GM18873 (cell line): Measurements from ENCODE around the gene SLC35E2B.
A peak's percentile ranks its signal among the peaks of the same experiment; 100 is the strongest.
"Not testable (repeated sequence)": the region's sequence is repeated elsewhere in the genome, so short reads cannot be mapped to it uniquely, and the experiment has no call there.

Experiments used
- ATAC-seq: cut with Tn5 transposase; IDR thresholded peaks from one replicate; pipeline ENCODE4 v1.9.1; 2021; ENCODE audit warnings: mild to moderate bottlenecking, moderate library complexity, moderate number of reproducible peaks; ENCODE audit not compliant: unreplicated experiment, low FRiP score

The SLC35E2B gene

DNA sequence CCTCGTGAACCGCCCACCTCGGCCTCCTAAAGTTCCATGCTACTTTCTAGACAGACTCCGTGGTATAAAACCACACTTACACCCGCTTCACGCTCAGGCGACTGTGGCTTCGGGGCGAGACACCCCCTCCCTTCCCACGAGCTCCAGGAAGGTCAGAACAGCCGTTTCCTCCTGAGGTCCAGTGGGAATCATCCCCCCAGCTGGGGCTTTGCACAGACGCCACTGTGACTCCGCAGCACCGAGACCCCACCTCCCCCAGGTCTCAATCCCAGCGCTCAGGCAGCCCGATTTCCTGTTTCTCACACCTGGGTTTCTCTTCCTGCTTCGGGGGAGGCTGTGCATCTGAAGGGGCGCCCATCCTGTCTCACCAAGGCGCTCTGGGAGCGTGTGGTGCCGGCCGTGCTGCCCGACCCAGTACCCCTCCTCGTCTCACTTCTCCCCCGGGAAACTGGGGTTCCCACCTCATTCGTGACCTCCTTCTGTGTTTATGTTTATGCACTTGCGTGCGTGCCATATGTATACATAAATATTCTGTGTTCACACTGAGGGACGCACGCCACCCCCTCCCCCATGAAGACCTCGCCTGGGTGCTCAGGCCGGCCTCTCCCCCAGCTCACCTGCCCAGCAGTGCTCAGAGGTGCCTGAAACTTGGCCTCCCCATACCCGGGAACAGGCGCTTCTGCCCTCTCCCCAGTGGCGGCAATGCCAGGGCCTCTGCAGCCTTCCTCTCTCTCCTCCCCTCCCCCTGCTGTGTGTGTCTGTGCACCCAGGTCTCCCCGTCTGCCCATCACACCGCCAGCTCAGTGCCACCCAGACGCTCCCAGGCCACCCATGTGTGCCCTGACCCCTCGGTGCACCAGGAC, 14.6 kb downstream of the SLC35E2B start:
- peak; percentile 48 for ATAC-seq

DNA sequence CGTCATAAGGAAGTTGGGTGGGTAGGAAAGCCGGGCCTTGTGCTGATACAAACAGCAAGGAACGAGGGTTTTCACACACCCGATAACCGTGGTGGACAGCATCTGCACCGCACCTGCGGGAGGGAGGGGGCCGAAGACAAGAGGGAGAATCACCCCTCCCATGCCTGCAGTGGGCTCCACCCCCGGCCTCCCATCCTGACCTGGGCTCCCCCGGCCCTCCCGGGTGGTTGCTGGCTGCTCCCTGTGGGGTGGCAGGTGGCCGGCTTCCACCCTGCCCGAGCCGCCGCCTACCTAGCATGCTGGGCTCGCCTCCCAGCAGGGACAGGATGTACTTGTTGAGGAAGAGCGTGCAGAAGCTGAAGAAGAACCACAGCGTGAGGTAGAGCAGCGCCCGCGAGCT, 16.5 kb downstream of the SLC35E2B start:
- ATAC-seq = not testable (repeated sequence)

DNA sequence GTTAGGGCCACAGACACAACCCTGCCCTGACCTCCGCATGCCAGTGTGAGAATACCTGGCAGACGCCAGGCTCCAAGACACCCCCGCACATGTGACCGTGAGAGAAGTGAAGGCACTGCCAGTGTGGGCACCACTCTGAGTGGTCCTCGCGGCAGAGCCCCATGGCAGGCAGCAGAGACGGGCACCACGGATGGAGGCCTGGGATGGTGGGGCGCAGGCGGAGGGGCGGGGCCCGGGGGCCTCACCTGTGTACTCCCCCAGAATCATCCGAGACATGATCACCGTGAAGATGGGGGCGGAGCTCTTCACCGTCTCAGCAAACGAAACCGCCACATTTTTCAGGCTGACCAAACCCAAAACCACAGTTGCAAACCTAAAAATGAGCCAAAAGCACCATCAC, 17.4 kb downstream of the SLC35E2B start:
- ATAC-seq = not testable (repeated sequence)

DNA sequence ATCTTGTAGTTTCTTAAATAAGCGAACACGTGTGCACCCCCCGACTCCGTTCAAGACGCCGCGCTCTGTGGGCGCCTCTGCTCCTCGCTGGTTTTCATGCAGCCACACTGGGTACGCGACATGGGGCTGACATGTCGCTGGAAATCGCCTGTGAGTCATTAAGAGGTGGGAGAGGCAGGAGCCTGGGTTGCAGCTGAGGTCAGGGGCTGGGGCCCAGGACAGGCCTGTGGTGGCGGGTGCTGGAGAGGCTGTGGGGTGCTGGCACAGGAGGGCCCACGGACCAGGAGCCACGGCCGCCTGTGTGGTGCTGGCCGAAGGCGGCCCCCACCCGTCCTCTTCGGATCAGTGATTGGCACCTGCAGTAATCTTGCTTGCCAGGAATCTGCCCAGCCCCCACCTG, 17.8 kb downstream of the SLC35E2B start:
- not testable (repeated sequence) for ATAC-seq

DNA sequence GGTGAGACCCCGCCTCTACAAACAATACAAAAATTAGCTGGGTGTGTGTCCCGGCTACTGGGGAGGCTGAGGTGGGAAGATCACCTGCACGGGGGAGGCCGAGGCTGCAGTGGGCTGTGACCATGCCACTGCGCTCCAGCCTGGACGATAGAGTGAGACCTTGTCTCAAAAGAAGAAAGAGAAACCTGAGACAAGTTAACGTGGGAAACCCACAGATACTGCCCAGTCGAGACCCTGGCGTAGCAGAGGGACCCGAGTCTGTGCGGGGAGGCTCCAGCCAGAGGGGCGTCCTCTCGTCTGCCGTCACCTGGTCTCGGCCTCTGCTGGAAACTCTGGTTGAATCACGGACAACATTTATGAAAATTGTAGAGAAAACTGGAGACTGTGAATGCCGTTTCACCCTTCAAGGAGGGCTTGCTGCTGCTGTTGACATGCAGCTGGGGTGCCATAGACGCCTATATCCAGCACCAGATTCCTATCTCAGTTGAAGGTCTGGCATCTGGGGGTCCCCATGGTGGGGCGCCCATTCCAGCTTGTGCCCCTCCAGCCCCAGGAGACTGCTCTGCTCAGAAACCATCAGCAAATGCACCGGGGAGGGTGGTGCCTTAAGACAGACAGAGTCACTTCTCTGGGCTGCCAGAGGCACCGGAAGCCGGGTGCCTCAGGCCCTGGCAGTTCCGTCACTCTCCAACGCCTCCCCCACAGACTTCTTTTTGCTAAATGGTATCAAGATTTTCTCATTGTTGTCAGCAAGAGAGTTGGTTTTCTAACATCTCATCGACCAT, 20.2 kb downstream of the SLC35E2B start:
- no peak for ATAC-seq

DNA sequence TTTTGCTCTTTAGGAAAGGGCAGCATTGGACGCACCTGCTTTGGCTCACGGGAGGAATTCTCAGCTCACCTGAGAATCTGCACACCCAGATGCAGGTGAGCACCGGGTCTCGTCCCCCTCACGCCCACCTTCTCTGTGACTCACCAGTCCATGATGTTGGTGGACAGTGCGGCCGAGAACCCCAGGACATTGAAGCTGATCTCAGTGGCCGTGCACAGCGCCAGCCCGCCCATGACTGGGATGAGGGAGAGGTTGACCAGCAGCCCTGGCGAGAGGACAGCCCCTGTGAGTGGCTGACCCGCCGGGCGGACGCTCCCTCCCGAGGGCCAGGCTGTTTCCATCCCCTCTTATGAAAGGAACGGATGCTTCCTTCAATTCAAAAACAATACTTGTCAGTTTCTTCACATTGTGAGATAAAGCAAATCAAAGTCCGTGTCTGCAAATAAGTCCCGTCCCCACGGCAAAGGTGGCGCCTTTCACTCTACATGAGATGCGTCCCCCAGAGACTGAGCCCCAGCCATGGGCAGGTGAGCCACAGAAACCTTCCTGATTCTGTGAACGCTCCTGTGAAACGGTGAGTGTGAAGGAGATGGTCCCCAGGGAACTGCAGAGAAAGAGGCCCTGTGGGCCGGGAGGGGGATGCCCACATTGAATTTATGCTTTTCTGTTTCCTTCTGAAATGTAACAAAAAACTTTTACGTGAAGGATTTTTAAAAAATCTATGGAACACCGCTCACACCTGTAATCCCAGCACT, 21.1 kb downstream of the SLC35E2B start:
- ATAC-seq = no peak

DNA sequence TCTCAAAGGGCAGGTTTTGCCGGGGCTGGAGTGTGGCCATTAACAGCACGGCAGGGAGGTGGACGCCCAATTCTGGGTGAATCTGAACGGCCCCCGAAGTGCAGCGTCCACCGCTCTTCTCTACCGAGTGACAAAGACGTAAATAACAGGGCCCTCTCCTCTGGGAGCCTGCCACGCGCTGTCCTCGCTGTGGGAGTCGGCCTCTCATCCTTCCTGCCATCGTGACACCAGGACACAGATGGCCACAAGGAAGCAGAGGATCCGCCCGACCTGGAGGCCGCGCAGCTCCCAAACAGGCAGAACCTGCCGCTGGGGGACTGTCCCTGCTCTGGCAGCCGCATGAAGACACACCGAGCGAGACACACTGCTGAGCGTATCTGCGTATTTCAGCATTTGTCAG, 21.7 kb downstream of the SLC35E2B start:
- no peak for ATAC-seq

DNA sequence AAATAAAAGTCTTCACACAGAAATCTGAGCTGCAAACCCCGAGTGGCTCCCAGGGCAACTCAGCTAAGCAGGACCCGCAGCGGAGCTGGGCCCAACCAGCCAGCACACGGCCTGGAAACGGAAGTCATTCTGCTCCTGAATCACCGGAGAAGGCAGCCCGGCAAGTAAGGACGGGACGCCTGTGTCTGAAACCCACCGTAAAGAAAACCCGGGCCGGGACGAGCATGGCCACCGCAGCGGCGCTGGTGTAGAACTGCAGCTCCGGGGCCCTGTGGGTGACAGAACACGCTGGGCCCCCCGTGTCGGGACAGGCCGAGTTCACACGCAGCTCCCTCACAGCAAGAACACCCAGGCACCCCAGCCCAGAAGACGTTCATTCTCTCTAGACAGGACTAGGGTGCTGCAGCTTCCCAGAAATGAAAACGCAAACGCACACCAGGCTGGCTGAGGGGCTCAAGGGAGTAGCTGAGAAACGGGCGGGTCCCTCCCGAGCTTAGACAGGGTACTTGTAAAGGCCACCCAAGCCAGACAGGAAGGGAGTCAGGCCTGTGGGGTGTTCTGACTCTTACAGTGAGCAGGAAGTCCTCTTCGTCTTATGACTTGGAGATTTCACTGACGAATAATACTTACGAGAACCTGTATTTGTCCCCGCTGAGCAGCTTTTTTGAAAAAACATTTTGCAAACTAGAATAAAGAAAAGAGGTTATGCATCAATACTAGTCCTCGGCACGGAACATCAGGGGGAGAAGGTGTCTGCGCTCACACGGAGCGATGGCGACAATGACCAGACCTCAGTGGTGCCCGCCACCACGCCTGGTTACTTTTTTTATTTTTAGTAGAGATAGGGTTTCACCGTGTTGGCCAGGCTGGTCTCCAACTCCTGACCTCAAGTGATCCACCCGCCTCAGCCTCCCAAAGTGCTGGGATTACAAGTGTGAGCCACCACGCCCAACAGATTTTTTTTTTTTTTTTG, 22.8 kb downstream of the SLC35E2B start:
- ATAC-seq = no peak

DNA sequence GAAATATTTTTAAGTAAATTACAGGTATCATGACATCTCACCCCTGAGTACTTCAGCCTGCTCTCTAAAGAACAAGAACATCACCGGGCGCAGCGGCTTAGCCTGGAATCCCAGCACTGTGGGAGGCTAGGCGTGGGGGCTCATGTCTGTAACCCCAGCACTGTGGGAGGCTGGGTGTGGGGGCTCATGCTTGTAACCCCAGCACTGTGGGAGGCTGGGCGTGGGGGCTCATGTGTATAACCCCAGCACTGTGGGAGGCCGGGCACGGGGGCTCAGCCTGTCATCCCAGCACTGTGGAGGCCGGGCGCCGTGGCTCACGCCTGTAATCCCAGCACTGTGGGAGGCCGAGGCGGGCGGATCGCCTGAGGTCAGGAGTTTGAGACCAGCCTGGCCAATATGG, 26.1 kb downstream of the SLC35E2B start:
- no peak for ATAC-seq

DNA sequence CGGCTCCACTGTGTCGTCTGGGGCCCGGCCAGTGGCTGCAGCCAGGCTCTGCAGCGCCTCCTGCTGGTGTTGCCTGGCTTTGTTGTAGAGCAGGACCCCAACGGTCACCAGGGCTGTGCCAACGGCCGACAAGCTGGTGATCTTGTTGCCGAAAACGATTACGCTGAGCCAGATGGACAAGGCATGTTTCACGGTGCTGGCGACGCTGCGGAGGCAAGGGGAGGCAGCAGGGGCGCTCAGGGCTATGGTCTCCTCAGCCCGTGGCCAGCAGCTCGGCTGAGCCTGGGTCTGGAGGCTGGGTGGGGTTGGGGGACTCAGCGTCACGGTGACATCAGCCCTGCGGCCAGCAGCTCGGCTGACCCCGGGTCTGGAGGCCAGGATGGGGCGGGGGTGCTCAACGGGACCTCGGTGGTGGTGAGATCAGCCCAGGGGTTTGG, 26.8 kb downstream of the SLC35E2B start:
- ATAC-seq = no peak

DNA sequence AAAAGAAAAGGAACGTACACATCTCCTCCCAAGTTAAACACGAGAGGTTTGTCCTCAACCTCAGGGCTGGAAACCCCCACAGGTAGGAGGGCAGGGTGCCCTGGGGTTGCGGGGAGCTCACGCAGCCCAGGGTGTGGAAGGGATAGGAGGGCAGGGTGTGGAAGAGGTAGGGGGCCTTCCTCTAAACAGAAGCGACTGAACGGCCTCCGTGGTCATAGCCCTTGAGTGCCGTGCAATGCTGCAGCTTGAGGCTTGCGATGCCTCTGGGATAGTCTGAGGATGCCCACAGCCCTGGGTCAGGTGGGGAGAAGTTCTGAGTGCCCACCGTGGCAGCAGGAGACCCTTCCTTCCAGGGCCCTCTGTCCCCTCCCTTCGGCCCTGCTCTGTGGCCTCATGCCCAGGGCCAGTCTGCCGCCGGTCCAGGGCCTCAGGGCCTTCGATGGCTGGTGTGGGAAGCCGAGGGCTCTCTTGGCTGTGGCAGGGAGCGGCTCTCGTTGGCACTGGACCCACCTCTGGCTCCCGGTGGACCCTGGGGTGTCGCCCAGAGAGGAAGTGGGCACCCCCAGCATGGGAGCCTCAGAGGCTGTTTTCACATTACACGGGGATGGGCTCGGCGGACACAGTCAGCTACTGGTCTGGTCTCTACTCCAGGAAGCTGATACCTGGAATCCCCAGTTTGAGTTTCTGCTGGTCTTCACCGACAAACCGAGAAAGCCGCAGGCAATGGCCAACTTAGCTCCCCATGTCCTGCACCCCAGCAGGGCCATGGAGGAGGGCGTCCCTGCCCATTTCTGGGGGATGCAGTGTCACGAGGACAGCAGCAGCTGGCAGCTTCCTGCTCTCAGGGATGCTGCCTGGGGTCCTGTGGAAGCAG, 27.4 kb downstream of the SLC35E2B start:
- ATAC-seq = no peak

DNA sequence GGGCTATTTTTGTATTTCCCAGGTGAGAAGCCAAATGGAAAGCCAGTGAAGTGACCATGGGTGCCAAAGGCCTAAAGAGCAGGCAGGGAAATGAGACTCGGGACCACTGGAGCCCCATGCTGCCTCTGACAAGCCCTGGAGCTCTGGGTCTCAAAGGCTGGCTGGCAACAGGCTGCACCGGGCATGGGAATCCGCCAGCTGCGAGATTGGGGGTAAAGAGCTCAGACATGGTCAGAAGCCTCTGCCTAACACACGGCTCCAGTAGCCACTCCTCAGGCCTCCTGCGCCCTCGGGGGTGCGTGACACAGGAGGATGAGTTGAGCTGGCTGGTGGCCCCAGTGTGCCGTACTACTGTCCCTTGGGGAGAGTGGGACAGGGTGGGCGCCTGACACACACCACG, 28.3 kb downstream of the SLC35E2B start:
- ATAC-seq = not testable (repeated sequence)

DNA sequence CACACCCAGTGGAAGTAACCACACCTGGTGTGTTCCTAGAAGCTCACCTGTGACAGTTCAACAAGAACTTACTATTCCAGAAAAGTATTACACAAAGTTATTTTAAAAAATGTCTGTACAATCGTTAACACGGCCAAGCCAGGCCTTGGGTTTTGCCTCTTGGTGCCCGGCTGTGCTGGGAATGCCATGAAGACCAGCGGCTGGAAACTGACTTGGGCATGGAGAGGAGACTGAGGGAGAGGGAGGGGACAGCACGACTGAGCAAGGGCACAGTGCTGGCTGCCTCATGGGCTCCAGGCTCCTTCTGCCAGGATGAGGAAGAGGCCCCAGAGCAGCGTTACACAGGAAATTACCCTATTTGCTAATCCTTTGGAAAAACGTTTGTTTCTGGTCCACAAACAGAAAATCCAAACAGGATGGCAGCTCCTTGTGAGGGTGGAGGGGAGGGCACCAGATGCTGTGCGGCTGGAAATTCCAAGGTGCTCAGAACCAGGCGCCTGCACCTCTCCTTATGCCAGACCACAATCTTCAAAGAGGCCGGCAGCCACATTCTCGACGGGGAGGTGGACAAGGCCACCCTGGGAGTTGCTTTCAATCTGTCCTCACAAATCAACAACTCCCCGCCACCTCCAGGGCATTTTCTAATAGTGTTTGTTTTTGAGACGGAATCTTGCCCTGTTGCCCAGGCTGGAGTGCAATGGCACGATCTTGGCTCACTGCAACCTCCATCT, 29.6 kb downstream of the SLC35E2B start:
- not testable (repeated sequence) for ATAC-seq

DNA sequence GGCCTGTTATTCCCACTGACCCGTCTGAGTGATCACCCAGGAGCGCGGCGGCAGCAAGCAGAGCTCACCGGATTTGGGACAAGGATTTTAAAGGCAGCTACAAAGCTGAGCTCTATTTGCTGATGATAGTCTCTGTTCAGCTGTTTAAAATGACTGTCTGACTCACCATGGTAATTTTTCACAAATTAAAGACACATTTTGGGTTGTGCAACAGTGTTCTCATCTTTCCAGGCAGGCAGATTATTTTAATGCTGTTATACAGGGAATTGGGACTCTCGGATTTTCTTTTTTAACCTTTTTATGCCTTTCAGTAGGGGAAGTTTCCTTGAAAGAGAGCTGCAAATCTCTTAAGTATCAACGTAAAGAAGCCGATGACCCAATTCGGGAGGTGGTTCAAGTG, 30.2 kb downstream of the SLC35E2B start:
- ATAC-seq = not testable (repeated sequence)

DNA sequence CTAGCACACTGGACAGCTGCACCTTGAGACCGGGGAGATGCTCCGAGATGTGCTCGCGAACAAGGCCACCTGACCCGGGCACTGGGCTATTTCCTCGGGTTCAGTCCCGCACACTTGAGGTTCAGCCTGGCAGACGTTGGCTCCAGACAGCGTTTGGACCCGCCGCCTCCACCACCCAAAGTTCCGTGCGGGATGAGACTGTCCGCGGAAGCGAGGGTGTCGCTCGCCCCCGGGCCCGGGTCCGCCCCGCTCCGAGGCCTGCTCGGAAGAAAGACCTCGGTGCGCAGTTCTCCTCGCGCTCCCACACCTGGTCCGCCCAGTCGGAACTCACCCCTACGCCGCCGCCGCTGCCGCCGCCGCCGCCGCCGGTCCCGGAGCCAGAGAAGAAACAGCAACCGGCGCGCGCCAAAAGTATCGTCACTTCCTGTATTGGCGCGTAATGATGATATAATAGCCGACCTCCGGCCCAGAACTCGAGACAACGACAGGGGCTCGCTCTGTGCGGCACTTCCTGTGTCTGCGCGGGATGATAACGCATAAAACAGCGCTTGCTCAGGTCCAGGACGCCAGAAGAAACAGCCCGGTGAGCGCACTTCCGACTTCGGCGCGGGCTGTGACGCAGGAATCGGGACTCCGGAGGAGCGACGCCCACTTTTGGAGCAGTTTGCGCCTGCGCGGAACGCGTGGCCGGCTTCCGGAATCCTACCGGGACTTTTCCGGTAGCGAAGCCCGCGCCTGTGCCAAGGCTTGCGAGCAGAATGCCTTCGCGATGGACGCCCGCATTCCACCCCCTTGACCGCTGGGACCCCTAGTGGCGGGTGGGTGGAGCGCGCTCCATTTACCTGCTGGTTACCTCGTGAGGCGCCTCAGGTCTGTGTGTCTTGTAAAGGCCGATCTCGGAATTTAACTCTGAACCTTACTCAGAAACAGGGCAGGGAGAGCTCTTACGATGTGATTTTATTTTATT, 33.7 kb downstream of the SLC35E2B start, which contains the start of gene CDK11B:
Gene CDK11B (minus strand): TSS at position 422 of the 967 bp plus-strand sequence. CDS start 1,519 bp downstream, outside the sequence.
- peak; percentile 80 for ATAC-seq

DNA sequence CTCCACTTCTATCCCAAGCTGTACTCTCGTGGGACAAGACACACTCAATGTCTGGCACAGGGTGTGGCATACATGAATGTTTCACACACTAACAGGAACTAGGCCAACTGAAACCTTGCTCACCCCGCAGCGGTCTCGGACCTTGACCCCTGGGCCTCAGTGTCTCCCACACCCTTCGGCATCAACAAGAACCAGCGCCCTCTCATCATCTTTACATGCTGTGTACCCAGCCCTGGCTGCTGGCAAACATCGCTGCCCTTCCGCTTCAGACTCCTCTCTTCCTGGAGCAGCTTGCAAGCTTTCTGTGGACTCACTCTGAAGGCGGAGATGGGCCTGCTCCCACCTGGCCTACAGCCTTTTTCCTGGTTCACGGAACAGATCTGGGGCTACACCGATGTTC, 44.3 kb downstream of the SLC35E2B start:
- not testable (repeated sequence) for ATAC-seq
